Dermis microvascular lymphatic vessel endothelial cell (primary cell): ENCODE measurements around the gene SLC25A4. TPM values are rescaled to one million over a fixed set of nuclear protein-coding genes. Genes with fewer than 3 reads are reported as not detected.
A peak's percentile ranks its signal among the peaks of the same experiment; 100 is the strongest.
"Not testable (repeated sequence)": the region's sequence is repeated elsewhere in the genome, so short reads cannot be mapped to it uniquely, and the experiment has no call there.

Experiments
- DNase-seq, 2 donors: peaks; one replicate each; pipeline versions ENCODE4 v3.0.0 to v3.0.0-alpha.2; 2010; ENCODE audit warnings: low read depth in 2 of 2
- total RNA-seq: library from RNA; depleted of rRNA; stranded (reverse); fragments of >200 nt; gene quantifications from 2 replicates; pipeline ENCODE4 v1.2.1, GENCODE V29; 2014

SLC25A4 gene
- 5.7 and 5.9 TPM in 2 replicates for total RNA-seq

DNA sequence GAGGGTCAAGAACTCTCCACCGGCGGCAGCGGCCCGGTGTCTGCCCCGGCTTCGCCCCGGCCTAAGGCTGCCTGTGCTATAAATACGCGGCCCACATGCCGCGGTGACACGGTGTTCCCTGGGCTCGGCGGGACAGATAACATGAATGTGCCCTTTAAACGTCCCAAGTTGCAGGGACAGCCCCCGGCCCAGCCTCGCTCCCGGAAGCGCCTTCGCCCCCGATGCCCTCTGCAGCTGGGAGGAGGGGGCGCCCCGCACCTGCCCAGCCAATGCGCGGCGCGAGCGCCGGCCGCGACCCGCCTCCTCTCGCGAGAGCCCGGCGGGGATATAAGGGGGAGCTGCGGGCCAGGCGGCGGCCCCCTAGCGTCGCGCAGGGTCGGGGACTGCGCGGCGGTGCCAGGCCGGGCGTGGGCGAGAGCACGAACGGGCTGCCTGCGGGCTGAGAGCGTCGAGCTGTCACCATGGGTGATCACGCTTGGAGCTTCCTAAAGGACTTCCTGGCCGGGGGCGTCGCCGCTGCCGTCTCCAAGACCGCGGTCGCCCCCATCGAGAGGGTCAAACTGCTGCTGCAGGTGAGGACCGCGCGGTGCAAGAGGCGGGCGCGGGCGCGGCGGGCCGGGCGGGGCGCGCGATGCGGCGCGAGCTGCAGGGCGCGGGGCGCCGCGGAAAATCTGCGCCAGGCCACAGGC is at the start of gene SLC25A4:
Gene SLC25A4 (plus strand): TSS at position 355 of the 689 bp plus-strand sequence. CDS start 107 bp downstream, at position 462.
- DNase-seq, result peak; percentile 40 to 71

DNA sequence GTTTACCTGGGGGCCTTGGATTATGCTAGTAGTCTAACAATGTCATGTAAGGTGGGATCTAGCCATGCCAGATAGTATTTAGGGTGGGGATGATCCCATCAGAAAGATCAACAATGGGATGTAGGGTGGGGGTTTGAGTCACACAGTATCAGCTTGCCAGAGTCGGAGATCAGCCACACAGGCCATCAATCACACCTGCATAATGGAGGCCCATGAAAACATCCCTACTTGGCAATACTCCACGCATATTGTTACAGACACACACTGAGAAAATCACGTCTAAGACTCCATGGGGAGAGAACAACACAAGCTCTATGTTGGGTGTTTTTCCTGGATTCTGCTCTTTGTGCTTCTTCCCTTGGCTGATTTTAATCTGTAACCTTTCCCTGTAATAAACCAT is 49.5 kb upstream of the SLC25A4 start:
- DNase-seq, result no peak

DNA sequence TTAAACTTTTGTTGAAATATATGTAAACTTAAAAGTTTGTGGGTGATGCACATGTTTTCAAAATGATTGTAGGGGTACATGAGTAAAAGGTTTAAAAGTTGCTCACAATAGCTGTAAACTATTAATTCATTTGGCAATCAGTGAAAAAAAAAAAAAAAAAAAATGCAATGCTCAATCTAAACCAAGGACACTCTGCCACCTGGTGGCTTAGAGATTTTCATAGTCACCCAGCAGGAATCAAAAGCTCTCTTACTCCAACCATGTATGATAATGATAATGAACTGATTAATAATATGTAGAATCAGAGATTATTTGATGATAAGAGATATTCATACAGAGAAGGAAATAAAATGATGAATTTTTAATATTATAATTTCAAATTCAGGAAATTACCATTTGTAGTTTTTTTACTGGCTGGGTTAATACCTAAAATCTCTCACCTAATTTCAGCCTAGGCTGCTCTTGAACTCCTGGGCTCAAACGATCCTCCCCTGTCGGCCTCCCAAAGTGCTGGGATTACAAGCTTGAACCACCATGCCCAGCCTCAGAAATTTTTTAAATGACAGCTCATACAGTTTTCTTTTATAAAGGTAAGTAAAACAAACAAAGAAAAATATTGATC is 46.9 kb upstream of the SLC25A4 start:
- DNase-seq, result peak; percentile 44 to 52

DNA sequence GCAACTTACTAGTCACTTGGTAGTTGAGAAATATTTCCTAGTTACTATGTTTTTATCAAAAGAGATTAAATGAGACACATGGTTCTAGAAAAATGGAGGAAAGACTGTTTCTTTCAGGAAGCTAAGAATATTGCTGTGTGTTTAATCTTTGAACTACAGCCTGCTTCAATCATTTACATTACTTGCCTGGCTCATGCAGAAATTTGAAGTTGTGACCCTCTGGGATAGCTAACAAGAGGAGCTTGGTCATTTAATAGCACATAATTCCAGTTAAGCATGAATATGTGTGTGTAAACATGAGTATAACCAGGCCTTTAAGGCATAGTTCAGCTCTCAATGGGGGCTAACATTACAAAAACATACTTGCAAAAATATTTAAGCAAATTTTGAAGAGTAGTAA is 44.6 kb upstream of the SLC25A4 start:
- DNase-seq, result no peak

DNA sequence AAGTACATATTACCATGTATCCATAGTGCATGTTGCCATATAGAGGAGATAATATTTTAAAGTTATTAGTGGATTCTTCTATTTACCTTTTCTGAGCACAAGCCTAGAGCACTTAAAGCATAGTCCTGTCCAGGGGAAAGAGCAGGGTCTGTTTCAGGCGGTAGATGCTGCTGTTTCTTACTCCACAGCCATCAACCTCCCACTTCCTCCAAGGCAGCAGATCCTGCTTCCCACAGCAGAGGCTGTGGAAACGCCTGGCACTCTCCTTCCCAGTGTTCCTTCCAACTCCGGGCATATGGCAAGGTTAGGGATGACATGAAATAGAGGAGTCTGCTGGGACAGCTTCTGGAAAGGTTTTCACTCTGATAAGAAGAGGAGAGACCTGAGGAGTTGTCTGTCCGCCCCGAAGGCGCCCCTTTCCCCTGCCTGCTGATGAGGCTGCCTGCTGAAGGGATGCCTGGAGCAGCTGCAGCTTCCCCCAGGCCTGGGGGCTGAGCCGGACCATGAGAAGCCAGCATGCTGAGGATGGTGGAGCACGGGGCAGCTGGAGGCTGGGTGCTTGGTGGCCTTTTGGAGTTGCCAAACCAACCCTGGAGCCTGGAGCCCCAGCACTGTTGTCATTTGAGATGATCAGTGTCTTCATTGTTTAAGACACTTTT is 43.9 kb upstream of the SLC25A4 start:
- no peak for DNase-seq

DNA sequence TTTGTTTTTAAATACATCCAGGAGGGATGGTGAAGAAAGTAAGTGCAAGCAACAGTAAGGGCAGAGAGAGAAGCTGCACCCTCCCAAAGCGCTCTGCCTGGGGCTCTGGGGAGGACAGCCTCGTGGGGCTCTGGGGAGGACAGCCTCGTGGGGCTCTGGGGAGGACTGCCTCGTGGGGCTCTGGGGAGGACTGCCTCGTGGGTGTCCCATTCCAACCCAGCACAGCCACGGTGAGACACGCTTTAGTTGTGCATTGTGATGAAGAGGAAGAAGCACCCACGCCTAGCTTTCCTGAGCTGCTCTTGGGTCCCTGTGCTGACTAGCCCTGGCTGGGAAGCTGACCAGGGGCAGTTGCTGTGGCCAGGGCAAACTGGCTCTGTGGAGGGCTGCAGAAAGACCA is 43.1 kb upstream of the SLC25A4 start:
- no peak for DNase-seq

DNA sequence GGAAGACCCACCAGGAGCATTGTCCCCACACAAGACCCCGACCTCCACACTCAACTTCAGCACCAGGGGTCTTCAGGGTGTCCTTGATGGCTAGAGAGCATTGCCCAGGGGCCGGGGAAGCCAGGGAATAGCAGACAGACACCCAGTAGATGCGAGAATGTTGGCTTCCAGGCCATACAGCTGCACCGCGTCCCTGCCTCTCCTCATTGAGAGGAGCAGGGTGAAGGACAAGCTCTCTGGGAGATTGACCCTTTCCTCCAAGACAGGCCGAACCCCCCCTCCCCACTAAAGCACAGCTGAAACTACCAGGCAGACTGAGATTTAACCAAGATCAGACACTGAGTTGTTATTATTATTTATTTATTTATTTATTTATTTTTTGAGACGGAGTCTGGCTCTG is 42.6 kb upstream of the SLC25A4 start:
- no peak for DNase-seq

DNA sequence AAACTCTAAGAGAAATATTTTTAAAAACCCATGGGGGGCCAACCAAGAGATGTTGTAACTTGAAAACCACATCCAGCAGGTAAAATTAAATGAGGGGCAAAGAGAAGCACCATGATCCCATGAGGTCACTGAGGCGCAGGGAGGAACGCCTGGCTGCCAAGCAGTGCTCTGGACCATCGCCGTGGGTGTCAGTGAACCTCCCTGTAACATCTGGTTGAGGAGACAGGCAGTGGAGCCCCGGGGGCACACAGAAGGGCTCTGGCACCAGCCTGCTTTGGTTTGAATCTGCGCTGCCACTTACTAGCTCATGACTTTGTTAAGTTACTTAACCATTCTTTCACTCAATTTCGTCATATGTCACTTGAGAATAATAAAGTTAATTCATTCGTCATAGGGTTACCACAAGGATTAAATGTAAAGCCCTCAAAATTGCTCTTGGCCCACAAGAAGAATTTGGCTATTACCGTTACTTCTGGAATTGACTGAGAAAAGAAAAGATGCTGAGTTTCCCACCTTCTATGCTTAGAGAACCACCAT is 41.6 kb upstream of the SLC25A4 start:
- no peak for DNase-seq

DNA sequence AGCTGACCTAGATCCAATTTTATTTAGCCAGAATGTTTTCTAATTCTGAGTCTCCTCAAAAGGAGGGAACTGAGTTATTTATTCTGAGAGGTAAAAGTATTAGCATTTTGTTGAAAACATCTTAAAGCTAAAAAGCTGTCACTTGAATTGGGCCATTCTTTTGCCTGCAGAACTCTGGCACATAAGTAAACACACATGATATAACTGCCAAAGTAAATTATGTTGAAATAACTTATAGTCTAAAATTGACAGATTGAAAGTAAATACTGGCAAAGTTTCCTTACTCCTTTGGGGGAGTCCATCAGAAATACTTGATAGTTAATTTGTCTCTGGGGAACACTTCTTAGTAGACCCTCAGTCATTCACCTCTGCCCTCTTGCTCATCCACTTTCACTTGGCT is 38.3 kb upstream of the SLC25A4 start:
- no peak for DNase-seq

DNA sequence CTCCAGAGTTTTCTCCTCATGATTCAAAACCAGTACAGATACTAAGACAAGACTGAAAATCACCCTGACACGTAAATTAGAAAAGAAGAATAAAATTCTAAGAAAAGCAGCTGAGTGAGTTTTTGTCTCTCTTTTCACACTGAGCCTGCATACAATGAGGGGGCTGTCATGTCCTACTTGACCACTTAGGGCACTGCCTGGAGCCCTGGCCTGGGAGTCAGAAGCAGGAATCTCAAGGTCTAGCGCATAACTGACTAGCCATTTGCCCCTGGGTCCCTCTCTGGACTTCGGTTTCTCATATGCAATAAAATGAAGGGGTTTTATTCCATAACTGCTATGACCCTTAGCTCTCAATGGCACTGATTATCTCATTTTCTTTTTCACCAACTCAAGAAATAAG is 36.7 kb upstream of the SLC25A4 start:
- DNase-seq, result no peak

DNA sequence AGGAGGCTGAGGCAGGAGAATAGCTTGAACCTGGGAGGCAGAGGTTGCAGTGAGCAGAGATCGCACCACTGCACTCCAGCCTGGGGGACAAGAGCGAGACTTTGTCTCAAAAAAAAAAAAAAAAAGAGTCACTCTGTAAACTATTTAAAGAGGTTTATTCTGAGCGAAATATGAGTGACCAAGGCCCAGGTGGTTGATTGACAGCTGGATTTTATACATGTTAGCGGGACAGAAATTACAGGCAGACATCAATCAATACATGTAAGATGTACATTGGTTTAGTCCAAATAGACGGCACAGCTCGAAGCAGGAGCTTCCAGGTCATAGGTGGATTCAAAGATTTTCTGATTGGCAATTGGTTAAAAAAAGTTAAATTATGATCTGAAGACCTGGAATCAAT is 35.5 kb upstream of the SLC25A4 start:
- DNase-seq, result not testable (repeated sequence)

DNA sequence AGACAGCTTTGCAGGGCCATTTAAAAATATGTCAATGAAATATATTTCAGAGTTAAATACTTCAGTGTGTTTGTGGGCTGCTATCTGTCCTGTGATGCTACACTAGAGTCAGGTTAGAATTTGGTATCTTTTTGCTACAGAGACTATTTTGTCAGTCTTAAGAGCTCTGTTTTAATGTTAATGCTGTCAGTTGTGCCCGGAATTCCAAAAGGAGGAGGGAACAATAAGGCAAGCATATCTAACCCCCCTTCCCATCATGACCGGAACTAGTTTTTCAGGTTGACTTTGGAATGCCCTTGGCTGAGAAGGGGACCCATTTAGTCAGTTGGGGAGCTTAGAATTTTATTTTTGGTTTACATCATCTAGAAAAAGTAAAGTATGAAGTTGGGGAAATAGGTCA is 34.9 kb upstream of the SLC25A4 start:
- DNase-seq, result no peak

DNA sequence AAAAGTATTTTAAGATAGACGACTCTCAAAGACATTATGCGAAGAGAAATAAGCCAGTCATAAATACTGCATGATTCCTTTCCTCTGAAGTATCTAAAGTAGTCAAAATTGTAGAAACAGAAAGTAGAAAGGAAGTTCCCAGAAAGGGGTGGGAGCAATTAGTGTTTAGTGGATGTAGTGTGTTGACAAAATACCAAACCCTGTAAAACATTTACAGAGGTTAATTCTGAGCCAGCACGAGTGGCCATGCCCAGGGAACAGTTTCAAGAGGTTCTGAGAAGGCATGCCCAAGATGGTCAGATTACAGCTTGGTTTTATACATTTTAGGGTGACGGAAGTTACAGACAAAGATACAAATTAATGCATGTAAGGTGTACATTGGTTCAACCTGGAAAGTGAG is 34.4 kb upstream of the SLC25A4 start:
- DNase-seq, result no peak

DNA sequence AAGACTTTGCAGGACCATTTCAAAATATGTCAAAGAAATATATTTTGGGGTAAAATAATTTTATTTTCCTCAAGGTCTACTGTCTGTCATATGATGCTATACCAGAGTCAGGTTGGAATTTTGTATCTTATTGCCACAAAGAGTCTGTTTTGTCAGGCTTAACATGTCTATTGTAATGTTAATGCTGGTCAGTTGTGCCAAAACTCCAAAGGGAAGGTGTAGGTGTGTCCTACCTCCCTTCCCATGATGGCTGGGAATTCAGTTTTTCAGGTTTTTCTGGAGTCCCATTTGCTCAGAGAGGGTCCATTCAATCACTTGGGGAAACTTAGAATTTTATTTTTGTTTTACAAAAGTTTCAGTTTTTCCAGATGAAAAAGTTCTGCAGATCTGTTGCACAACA is 33.3 kb upstream of the SLC25A4 start:
- DNase-seq, result no peak

DNA sequence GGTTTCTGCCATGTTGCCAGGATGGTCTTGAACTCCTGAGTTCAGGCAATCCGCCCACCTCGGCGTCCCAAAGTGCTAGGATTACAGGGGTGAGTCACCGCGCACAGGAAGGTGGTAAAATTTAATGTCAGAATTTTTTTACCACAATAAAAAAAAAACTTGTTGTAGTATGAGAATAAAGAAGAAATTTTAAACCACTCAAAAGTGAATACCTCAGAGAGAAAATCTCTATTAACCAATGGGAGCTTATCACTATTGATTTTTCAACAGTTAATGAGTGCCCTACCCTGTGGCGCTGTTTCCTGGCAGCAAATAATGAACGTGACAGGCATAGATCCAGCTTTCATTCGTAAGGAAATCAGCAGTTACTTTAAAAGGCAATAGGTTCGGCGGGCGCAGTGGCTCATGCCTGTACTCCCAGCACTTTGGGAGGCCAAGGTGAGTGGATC is 32.7 kb upstream of the SLC25A4 start:
- DNase-seq, result no peak

DNA sequence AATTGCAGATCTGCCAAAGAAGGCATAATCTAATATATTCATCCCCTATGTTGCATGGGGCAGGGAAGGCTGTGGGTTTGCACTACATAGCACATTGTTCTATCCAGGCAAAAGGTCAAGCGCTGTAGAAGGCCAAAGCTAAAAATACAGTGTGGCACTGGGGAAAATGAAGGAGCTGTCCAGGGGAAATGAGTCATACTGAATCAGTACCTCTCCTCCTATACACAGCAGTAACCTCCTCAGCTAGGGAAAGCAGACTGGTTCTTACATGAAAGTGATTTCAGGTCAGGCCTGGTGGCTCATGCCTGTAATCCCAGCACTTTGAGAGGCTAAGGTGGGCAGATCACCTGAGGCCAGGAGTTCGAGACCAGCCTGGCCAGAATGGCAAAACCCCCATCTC is 31.0 kb upstream of the SLC25A4 start:
- peak; percentile 80 to 96 for DNase-seq

DNA sequence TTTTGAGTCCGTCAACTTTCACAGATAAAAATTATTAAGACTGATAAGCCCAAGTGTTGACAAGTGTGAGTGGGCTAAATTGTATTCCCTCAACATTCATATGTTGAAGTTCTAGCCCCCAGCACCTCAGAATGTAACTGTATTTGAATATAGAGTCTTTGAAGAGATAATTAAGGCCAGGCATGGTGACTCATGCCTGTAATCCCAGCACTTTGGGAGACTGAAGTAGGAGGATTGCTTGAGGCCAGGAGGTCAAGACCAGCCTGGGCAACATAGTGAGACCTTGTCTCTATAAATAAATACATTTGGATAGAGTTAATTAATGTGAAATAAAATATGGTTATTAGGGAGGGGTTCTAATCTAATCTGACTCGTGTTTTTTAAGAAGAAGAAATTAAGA is 29.7 kb upstream of the SLC25A4 start:
- no peak for DNase-seq

DNA sequence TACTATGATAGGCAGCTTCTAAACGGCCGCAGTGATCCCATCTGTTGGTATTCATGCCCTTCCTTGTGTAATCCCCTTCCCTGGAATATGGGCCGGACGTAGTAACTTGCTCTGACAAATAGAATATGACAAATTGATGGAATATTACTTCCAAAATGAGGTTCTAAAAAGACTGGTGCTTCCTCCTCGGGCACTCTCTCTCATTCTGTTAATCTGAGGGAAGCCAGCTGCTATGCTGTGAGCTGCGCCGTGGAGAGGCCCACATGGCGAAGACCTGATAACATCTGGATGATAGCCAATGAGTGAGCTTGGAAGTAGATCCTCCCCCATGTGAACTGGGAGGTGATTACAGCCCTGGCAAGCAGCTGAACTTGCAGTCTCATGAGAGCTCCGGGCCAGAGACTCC is 27.2 kb upstream of the SLC25A4 start:
- DNase-seq, result peak in 1 of 2 donors; percentile 25

DNA sequence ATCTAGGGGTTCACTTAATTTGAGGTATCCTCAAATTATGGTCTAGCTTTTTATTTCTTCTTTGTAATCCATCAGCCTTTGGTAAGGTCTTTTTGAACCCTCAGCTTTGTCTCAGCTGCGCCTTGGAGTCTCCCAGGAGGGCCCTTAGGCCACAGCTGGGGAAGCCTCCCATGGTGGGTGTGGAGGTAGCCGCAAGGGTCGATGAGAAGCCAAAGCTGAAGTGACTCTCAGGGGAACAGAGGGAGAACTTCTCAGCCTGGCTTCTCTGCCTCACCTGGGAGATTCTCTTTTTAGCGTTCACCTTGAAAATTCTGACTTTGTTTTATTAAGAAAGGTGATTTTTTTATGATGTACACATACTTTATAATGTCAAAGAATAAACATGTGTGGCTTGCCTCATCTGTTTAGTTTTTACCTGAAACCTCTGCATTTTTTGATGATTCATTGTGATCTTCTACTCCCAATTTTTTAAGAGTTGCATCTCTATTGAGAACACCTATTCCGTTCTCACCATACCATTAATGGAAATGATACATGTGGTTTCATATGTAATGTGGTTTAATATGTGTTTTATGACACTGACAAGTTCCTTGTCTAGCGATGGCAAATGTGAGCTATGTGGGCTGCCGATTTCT is 25.6 kb upstream of the SLC25A4 start:
- DNase-seq, result no peak

DNA sequence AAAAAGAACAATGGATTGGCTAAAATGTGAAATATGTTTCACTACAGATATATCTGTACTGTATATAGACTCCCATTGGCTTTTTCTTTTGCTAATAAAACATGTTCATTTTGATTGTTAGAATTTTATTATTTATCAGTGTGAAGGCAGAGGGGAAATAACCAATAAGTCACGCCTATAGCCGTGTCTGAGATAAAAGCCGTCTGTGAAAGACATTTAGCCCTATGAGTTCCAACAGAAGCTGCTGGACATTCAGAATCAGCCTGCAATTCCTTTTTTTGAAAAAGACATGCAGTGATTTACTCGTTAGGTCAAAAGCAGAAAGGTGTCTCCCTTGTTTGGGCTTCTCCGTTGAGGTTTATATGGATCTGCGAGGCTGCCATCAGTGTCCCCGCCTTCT is 24.2 kb upstream of the SLC25A4 start:
- DNase-seq, result no peak

DNA sequence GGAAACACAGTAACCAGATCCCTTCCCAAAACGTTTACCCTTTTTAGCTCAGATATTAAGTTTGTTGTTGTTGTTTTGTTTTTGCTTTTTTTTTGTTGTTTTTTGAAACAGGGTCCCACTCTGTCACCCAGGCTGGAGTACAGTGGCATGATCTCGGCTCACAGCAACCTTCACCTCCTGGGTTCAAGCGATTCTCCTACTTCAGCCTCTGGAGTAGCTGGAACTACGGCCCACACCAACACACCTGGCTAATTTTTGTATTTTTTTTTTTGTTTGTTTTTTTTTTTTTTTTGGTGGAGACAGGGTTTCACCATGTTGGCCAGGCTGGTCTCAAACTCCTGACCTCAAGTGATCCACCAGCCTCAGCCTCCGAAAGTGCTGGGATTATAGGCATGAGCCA is 23.6 kb upstream of the SLC25A4 start:
- not testable (repeated sequence) for DNase-seq
